T1000 (cell line): Measurements from ENCODE around the gene ATP10A.
"Not testable (repeated sequence)": the region's sequence is repeated elsewhere in the genome, so short reads cannot be mapped to it uniquely, and the experiment has no call there.

Experiments
- DNase-seq: peaks from one replicate; lab custom pipeline; 2025; ENCODE audit warnings: mixed read lengths; lab: John Stamatoyannopoulos, UW

The ATP10A gene

GRCh38 chr15:25653371-25653770 lies 209.8 kb downstream of the ATP10A start:
- DNase-seq = no peak

DNA sequence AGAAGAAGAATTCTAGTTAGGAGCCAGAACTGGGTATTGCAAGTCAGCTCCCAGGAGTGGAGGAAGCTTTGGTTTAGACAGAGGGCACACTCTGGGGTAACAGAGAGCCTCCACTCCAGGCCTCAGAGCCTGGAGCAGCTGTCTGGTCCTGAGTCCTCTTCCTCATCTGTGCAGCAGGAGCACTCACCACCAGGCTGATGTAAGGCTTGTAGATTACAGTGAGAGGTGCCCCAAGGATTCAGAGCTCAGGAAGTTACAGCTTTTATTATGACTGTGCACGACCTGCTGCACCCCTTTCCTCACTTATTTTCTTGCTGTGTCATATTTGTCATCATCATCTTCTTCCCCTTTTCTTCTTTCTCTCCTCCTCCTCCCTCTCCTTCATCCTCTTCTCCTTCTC lies 210.4 kb downstream of the ATP10A start:
- DNase-seq = no peak

DNA sequence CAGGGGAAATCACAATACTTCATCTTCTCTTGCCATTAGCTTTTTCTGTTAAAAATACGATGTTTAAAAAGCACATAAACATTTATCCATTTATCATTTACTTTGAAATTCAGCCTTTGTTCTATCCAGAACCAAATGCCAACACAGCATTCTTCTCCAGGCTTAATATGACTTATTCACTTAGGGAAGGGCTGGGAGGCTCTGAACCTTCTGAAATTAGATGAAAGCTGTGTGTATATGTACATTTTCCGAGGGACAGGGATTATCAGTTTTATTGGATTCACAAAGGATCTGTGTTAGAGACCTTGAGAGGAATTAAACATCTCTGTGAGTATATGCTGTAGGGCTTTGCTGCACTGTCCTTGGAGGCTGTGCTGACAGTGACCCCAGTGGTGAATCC lies 213.7 kb downstream of the ATP10A start:
- DNase-seq = no peak

GRCh38 chr15:25643120-25643519 lies 220.0 kb downstream of the ATP10A start:
- DNase-seq = no peak

DNA sequence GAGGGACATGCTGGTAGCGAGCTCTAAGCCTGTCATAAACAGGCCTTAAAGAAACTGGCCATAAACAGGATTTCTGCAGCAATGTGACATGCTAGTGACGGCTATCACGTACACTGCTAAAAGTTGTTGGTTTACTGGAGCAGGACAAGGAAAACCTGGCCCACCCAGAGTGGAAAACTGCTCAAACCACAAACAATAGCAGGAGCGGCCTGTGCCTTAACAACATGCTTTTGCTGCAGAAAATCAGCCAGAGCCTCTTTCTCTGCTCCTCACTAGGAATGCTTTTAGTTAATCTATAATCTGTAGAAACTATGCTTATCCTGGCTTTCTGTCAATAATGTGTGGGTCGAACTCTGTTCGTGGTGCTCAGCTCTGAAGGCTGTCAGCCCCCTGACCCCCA lies 221.4 kb downstream of the ATP10A start:
- DNase-seq = no peak

DNA sequence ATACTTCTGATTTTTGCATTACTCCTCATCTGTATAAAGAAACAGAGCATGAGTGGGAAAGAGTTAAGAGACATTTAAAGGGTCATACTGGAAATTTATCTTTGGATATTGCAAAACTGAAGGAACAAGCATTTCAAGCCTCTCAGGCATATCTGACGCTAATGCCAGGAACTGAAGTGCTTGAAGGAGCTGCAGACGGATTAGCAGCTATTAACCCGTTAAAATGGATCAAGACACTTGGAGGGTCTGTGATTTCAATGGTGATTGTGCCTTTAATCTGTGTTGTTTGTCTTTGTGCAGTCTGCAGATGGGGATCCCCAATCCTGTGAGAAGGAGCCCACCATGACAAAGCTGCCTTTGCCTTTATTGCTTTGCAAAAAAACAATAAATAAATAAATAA lies 221.8 kb downstream of the ATP10A start:
- no peak for DNase-seq

- DNase-seq = not testable (repeated sequence)
Observed at GRCh38 chr15:25640959-25641358, 222.2 kb downstream of the ATP10A start.

DNA sequence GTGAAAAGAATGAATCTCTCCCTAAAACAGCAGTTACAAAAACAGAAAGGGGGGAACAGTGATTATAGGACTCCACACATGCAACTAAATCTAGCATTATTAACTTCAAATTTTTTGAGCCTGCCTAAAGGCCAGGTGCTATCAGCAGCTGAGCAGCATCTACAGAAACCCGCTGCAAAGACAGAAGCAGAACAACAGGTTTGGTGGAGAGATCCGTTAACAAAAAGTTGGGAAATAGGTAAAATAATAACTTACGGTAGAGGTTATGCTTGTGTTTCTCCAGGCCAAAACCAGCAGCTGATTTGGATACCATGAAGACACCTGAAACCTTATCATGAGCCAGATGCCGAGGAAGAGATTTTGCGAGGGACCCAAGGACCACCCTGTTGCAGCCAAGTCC lies 222.7 kb downstream of the ATP10A start:
- DNase-seq = no peak

- DNase-seq = not testable (repeated sequence)
Observed at GRCh38 chr15:25636486-25636885, 226.6 kb downstream of the ATP10A start.

DNA sequence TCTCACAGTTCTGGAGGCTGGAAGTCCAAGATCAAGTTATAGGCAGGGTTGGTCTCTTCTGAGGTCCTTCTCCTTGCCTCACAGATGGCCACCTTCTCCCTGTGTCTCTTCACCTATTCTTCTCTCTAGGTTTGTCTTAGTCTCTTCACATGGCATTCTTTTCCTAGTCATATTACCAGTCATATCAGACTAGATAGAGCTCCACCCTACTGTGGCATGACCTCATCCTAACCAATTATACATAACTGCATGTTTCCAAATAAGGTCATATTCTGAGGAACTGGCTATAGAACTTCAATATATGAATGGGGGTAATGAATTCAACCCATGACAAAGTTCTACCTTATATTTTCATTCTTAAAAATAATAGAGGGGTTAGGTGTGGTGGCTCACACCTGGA lies 227.9 kb downstream of the ATP10A start:
- DNase-seq = no peak

DNA sequence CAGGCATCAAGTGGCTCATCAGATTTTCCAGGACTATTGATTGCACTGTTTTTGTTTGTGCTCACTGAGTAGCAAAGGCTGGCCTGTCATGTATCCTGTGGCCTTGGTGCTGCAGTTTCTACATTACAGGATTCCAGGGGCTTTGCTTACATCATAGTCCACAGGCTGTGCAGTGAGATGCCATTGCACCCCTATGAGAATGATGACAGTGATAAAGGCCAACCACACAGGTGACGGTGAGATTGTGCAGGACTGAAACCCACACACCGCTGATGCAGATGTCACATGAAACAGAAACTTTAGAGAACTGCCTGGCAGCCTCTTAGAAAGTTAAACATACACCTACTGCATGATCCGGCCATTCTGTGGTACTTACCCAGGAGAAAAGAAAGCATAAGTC lies 229.3 kb downstream of the ATP10A start:
- no peak for DNase-seq

DNA sequence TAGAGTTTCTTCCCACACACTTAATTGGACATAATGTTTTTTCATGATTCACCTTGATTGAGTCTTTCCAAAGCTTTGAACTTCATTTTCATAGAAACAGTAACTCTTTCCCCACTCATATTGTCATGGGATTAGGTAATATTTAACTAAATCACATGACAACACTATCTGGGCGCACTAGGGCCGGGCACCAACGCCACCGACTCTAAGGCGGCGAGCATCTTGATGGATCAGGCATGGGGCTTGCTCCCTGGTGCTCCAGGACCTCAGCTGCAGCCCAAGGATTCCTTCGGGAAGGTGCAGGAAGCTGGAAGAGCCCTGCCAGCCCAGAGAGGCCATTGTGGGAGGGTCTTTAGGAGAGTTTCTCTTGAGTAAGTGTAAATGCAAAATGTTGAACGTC lies 231.2 kb downstream of the ATP10A start:
- DNase-seq = no peak
